ENCODE measurements around the gene ZNF320.

DNA sequence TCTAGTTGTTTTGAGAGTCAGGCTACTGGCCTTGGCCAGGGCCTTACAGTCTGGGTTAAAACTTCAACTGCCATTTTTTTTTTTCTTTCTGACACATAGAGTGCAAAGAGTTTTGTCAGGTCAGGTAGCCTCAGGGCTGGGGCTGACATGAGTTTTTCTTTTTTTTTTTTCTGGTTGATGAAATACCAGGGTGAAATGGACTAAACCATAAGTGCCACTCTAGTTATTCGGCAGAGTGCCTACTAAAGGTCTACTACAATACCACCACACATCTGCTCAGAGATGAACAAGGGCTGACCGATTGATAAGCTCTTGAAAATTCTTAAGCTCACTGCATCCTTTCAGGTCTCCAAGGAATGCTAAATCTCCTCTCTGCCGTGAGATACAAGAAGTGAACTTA is 4.4 kb upstream of the ZNF320 start:
- no peak for TF ChIP-seq SMC3 (IDR thresholded peaks at IDR 0.05; ENCODE audit: borderline replicate concordance, low read length)
- TF ChIP-seq POLR2A (IDR thresholded peaks at IDR 0.05; ENCODE audit: low read depth, low read length) = no peak
- TF ChIP-seq GABPA (IDR thresholded peaks at IDR 0.05; ENCODE audit: low read depth) = no peak
- no peak for TF ChIP-seq ZNF274 (IDR thresholded peaks at IDR 0.05; ENCODE audit: insufficient read depth, insufficient read length)
- TF ChIP-seq POLR2AphosphoS5 (IDR thresholded peaks at IDR 0.05; ENCODE audit: low read length) = no peak
- TF ChIP-seq SIN3A (IDR thresholded peaks at IDR 0.05; ENCODE audit: low read depth, low read length) = no peak
- TF ChIP-seq EP300 (IDR thresholded peaks at IDR 0.05; ENCODE audit: borderline replicate concordance in 1 of 2, control insufficient read depth in 1 of 2, low read depth in 2 of 2, low read length in 2 of 2) = no peak
- TF ChIP-seq, protein P1, sequence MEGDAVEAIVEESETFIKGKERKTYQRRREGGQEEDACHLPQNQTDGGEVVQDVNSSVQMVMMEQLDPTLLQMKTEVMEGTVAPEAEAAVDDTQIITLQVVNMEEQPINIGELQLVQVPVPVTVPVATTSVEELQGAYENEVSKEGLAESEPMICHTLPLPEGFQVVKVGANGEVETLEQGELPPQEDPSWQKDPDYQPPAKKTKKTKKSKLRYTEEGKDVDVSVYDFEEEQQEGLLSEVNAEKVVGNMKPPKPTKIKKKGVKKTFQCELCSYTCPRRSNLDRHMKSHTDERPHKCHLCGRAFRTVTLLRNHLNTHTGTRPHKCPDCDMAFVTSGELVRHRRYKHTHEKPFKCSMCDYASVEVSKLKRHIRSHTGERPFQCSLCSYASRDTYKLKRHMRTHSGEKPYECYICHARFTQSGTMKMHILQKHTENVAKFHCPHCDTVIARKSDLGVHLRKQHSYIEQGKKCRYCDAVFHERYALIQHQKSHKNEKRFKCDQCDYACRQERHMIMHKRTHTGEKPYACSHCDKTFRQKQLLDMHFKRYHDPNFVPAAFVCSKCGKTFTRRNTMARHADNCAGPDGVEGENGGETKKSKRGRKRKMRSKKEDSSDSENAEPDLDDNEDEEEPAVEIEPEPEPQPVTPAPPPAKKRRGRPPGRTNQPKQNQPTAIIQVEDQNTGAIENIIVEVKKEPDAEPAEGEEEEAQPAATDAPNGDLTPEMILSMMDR (IDR thresholded peaks at IDR 0.05 in 2 of 3, conservative IDR thresholded peaks at IDR 0.05 in 1 of 3; ENCODE audit: control insufficient read depth in 2 of 3, extremely low read depth in 1 of 3, insufficient read depth in 1 of 3, low read depth in 3 of 3, low read length in 3 of 3) = no peak
- TF ChIP-seq EED (IDR thresholded peaks at IDR 0.05; ENCODE audit: low read depth) = no peak
- TF ChIP-seq, protein P2, sequence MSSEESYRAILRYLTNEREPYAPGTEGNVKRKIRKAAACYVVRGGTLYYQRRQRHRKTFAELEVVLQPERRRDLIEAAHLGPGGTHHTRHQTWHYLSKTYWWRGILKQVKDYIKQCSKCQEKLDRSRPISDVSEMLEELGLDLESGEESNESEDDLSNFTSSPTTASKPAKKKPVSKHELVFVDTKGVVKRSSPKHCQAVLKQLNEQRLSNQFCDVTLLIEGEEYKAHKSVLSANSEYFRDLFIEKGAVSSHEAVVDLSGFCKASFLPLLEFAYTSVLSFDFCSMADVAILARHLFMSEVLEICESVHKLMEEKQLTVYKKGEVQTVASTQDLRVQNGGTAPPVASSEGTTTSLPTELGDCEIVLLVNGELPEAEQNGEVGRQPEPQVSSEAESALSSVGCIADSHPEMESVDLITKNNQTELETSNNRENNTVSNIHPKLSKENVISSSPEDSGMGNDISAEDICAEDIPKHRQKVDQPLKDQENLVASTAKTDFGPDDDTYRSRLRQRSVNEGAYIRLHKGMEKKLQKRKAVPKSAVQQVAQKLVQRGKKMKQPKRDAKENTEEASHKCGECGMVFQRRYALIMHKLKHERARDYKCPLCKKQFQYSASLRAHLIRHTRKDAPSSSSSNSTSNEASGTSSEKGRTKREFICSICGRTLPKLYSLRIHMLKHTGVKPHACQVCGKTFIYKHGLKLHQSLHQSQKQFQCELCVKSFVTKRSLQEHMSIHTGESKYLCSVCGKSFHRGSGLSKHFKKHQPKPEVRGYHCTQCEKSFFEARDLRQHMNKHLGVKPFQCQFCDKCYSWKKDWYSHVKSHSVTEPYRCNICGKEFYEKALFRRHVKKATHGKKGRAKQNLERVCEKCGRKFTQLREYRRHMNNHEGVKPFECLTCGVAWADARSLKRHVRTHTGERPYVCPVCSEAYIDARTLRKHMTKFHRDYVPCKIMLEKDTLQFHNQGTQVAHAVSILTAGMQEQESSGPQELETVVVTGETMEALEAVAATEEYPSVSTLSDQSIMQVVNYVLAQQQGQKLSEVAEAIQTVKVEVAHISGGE (CRISPR knock-in tag; IDR thresholded peaks at IDR 0.05) = no peak
- no peak for TF ChIP-seq YBX1 (IDR thresholded peaks at IDR 0.05)
- TF ChIP-seq RAD21 (IDR thresholded peaks at IDR 0.05; ENCODE audit: insufficient read depth, low read depth, low read length) = no peak

All from GM12878 (cell line).